IPS-18a (cell line): ENCODE results near the gene ST3GAL4.

Experiments used
- H3K27ac ChIP-seq: one replicate; pipeline ENCODE4 v1.5.1; 2013; ENCODE audit warnings: low read length
- H3K27me3 ChIP-seq: one replicate; pipeline ENCODE4 v1.6.1; 2013; ENCODE audit warnings: mild to moderate bottlenecking, low read length; ENCODE audit not compliant: control insufficient read depth, insufficient read depth
- H3K36me3 ChIP-seq: one replicate; pipeline ENCODE4 v1.6.1; 2013; ENCODE audit warnings: low read depth, low read length; ENCODE audit not compliant: control insufficient read depth
- H3K4me1 ChIP-seq: one replicate; pipeline ENCODE4 v1.6.1; 2013; ENCODE audit warnings: low read depth, low read length; ENCODE audit not compliant: control insufficient read depth
- H3K4me3 ChIP-seq: one replicate; pipeline ENCODE4 v1.5.1; 2013; ENCODE audit warnings: low read length
- H3K9ac ChIP-seq: one replicate; pipeline ENCODE4 v1.6.1; 2013; ENCODE audit warnings: mild to moderate bottlenecking, low read length, moderate library complexity
- H3K9me3 ChIP-seq: one replicate; pipeline ENCODE4 v1.6.1; 2013; ENCODE audit warnings: low read depth, low read length; ENCODE audit not compliant: control insufficient read depth

Gene ST3GAL4

GRCh38 chr11:126440276-126440675 lies 84.8 kb downstream of the ST3GAL4 start:
- peaks cover 18% of the 10 kb centered on the region for H3K4me1 ChIP-seq

GRCh38 chr11:126440792-126441514 lies 85.5 kb downstream of the ST3GAL4 start:
- no peaks in the 10 kb centered on the region for H3K27me3 ChIP-seq
- peaks cover 18% of the 10 kb centered on the region for H3K4me1 ChIP-seq
- H3K36me3 ChIP-seq = no peaks in the 10 kb centered on the region
- H3K4me3 ChIP-seq = peak overlapping the region; percentile 37
- no peaks in the 10 kb centered on the region for H3K9me3 ChIP-seq
- H3K27ac ChIP-seq = no peak overlapping the region
- H3K9ac ChIP-seq = no peak overlapping the region

More at GRCh38 chr11:126440276-126440675, 84.8 kb downstream of the ST3GAL4 start:
- no peak overlapping the region for H3K4me3 ChIP-seq
- H3K36me3 ChIP-seq = no peaks in the 10 kb centered on the region
- H3K9me3 ChIP-seq = no peaks in the 10 kb centered on the region
- H3K27me3 ChIP-seq = no peaks in the 10 kb centered on the region
- no peak overlapping the region for H3K27ac ChIP-seq
- H3K9ac ChIP-seq = no peak overlapping the region

GRCh38 chr11:126443120-126443519 lies 87.6 kb downstream of the ST3GAL4 start:
- Histone ChIP-seq H3K9ac (no peak overlapping the region), H3K4me1 (peaks cover 18% of the 10 kb centered on the region), H3K4me3 (no peak overlapping the region), H3K27ac (no peak overlapping the region), H3K27me3 (no peaks in the 10 kb centered on the region), H3K9me3 (no peaks in the 10 kb centered on the region), H3K36me3 (no peaks in the 10 kb centered on the region)

GRCh38 chr11:126444072-126444471 lies 88.6 kb downstream of the ST3GAL4 start:
- no peak overlapping the region for H3K27ac ChIP-seq
- H3K9ac ChIP-seq = no peak overlapping the region
- peaks cover 18% of the 10 kb centered on the region for H3K4me1 ChIP-seq
- no peaks in the 10 kb centered on the region for H3K27me3 ChIP-seq
- H3K4me3 ChIP-seq = no peak overlapping the region
- H3K36me3 ChIP-seq = no peaks in the 10 kb centered on the region
- H3K9me3 ChIP-seq = no peaks in the 10 kb centered on the region

- no peaks in the 10 kb centered on the region for H3K9me3 ChIP-seq
- H3K27ac ChIP-seq = no peak overlapping the region
- H3K36me3 ChIP-seq = no peaks in the 10 kb centered on the region
- H3K4me3 ChIP-seq = no peak overlapping the region
- no peak overlapping the region for H3K9ac ChIP-seq
- H3K27me3 ChIP-seq = no peaks in the 10 kb centered on the region
- H3K4me1 ChIP-seq = peaks cover 7% of the 10 kb centered on the region
Observed at GRCh38 chr11:126446581-126446980, 91.1 kb downstream of the ST3GAL4 start.

- Histone ChIP-seq H3K27me3 (no peaks in the 10 kb centered on the region), H3K9ac (no peak overlapping the region), H3K36me3 (no peaks in the 10 kb centered on the region), H3K9me3 (no peaks in the 10 kb centered on the region), H3K4me1 (no peaks in the 10 kb centered on the region), H3K4me3 (no peak overlapping the region), H3K27ac (no peak overlapping the region)
Observed at GRCh38 chr11:126450198-126450597, 94.7 kb downstream of the ST3GAL4 start.

- H3K4me3 ChIP-seq = no peak overlapping the region
- H3K9ac ChIP-seq = no peak overlapping the region
- H3K9me3 ChIP-seq = no peaks in the 10 kb centered on the region
- H3K36me3 ChIP-seq = no peaks in the 10 kb centered on the region
- H3K4me1 ChIP-seq = no peaks in the 10 kb centered on the region
- H3K27me3 ChIP-seq = no peaks in the 10 kb centered on the region
- H3K27ac ChIP-seq = no peak overlapping the region
Observed at GRCh38 chr11:126450806-126451205, 95.3 kb downstream of the ST3GAL4 start.

- H3K27ac ChIP-seq = no peak overlapping the region
- H3K36me3 ChIP-seq = no peaks in the 10 kb centered on the region
- H3K4me3 ChIP-seq = no peak overlapping the region
- H3K4me1 ChIP-seq = no peaks in the 10 kb centered on the region
- no peak overlapping the region for H3K9ac ChIP-seq
- H3K9me3 ChIP-seq = no peaks in the 10 kb centered on the region
- no peaks in the 10 kb centered on the region for H3K27me3 ChIP-seq
Observed at GRCh38 chr11:126451211-126451802, 95.8 kb downstream of the ST3GAL4 start.

- Histone ChIP-seq H3K4me1 (no peaks in the 10 kb centered on the region), H3K4me3 (no peak overlapping the region), H3K36me3 (no peaks in the 10 kb centered on the region), H3K27me3 (no peaks in the 10 kb centered on the region), H3K27ac (no peak overlapping the region), H3K9ac (no peak overlapping the region), H3K9me3 (no peaks in the 10 kb centered on the region)
Observed at GRCh38 chr11:126452241-126453101, 97.0 kb downstream of the ST3GAL4 start.

GRCh38 chr11:126456089-126456488 lies 100.6 kb downstream of the ST3GAL4 start:
- Histone ChIP-seq H3K4me1 (no peaks in the 10 kb centered on the region), H3K4me3 (no peak overlapping the region), H3K36me3 (no peaks in the 10 kb centered on the region), H3K9me3 (no peaks in the 10 kb centered on the region), H3K9ac (no peak overlapping the region), H3K27ac (no peak overlapping the region), H3K27me3 (no peaks in the 10 kb centered on the region)

- no peak overlapping the region for H3K27ac ChIP-seq
- H3K9ac ChIP-seq = no peak overlapping the region
- H3K4me1 ChIP-seq = no peaks in the 10 kb centered on the region
- H3K27me3 ChIP-seq = no peaks in the 10 kb centered on the region
- no peaks in the 10 kb centered on the region for H3K9me3 ChIP-seq
- no peak overlapping the region for H3K4me3 ChIP-seq
- no peaks in the 10 kb centered on the region for H3K36me3 ChIP-seq
Observed at GRCh38 chr11:126456783-126457542, 101.5 kb downstream of the ST3GAL4 start.
